Kidney tubule cell (primary cell): ENCODE measurements around the gene UBQLN2.
"Not testable (repeated sequence)": the region's sequence is repeated elsewhere in the genome, so short reads cannot be mapped to it uniquely, and the experiment has no call there.

Experiments used
- DNase-seq: peaks from one replicate; pipeline ENCODE4 v3.0.0-alpha.2; 2018; ENCODE audit warnings: low spot score

The UBQLN2 gene

DNA sequence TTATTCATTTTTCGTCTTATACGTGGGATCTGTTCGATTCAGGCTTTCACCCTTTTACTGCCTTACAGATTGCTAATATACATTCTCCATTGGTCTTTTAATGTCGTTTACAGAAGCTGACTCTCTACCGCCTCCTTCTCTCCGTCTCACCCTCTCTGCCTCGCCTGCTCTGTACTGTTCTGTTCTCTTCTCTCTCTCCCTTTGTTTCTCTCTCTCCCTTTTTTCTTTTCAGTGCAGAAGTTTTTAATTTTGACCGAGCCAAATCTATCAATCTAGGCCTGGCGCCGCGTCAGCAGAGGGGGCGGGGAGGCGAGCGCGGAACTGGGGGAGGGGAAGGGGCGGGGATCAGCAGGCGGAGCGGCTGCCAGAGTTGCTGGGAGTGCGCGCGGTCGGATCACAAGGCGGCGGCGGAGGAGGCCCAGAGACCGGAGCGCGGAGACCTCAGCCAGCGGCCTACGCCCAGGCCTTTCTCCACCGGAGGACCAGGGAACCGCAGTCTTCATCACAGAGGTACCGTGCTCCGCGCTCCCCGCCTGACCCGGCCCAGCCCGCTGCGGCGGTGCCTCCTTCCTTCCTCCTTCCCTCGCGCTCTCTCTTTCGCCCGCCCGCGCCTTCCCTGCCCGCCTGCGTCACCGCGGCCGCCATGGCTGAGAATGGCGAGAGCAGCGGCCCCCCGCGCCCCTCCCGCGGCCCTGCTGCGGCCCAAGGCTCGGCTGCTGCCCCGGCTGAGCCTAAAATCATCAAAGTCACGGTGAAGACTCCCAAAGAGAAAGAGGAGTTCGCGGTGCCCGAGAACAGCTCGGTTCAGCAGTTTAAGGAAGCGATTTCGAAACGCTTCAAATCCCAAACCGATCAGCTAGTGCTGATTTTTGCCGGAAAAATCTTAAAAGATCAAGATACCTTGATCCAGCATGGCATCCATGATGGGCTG, at the start of gene UBQLN2:
UBQLN2 (plus strand) TSS at position 397 of the 931 bp plus-strand sequence; CDS start at position 644, 247 bp downstream.
- peak; percentile 74 for DNase-seq

DNA sequence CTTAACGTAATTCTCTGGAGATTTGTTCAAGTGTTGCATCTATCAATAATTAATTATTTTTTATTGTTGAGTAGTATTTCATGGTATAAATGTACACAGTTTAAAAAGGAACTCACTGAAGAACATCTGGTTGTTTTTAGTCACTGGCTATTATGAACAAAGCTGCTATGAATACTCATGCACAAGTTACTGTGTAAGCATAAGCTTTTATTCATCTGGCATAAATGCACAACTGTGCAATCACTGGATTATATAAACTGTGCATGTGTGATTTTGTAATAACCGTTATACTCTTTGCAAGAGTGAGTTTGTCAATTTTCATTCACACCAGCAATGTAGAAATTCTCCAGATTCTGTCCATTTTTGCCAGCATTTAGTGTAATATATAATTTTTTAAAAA, 43.8 kb upstream of the UBQLN2 start:
- no peak for DNase-seq

DNA sequence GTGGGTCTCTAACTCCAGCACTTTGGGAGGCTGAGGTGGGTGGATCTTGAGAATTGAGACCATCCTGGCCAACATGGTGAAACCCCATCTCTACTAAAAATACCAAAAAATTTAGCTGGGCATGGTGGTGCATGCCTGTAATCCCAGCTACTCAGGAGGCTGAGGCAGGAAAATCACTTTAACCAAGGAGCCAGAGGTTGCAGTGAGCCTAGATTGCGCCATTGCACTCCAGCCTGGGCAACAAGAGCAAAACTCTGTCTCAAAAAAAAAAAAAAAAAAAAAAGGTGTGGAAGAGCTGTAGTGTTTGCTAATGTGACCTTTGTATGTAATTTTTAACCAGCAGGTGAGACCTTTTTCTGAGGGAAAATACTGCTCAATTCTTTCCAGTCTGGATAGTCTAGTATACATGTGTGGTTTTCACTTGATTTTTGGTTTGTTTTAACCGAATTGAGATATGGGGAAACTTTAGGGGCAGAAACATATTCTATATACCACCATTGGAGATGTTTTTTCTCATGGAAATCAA, 33.9 kb upstream of the UBQLN2 start:
- DNase-seq = not testable (repeated sequence)

DNA sequence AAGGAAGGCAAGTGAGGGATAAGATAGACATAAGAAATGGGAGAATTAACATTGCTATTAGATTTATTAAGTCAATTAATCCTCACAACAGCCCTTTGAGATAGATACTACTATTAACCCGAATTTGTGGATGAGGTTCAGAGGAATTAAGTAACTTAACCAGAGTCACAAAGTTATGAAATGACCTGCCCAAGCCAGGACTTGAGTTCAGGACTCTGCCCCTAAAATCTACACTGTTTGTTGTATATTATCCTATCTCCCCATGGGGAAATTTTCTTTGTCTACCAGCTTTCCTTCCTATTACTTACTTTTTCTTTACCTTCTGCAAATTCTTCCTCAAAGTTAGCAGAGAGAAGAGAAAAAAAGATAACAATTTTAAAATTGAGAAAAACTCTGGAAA, 33.4 kb upstream of the UBQLN2 start:
- DNase-seq = no peak

DNA sequence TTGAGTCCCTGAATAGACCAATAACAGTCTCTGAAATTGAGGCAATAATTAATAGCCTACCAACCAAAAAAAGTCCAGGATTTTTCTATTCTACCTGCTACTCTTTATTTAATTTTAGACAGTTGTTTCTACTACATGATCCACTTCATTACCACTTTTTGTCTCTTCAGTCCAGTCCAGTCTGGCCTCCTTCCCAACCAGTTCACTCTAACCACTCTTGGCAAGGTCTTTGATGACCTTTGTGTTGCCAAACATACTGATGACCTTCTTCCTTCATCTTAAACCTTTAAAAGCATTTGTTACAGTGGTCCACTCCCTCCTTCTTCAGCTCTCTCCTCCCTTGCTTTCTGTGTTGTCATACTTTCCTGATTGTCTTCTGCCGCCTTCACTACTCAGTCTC, 12.8 kb upstream of the UBQLN2 start:
- DNase-seq = no peak

DNA sequence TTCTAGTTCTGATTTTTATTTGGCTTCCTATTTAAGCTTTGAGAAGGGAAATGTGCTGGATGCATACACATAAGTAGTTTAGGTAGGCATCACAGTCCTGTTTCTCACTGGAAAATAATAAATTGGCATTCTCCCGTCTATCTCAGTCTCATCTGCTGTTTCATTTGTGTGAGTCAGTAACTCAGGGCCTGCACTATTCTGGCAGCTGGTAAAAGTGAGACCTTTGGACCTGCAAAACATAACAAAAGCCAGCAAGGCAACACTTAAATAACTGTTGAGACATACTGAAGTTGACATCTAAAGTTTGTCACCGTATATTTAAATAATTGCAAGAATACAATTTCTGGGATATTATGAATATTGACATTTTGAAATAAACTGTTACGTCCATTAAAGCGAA, 8.6 kb upstream of the UBQLN2 start:
- no peak for DNase-seq

DNA sequence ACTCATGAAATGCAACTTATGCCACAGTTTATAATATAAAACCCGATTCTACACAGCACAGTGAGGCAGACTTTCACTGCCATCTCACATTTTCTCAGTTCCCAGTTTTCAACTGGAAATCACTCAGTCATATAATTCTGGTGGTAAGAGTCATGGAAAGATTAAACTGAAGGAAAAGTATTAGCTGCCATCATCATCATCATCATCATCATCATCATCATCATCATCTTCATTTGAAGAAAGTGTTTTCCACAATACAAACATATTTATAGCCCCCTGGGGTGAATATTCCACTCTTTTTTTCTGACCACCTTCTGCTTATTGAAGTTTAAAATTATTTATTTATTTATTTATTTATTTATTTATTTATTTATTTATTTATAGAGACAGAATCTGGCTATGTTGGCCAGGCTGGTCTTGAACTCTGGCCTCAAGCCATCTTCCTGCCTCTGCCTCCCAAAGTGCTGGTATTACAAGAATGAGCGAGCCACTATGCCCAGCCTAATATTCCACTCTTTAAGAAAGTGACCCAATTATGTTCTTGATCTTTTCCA, 6.0 kb upstream of the UBQLN2 start:
- no peak for DNase-seq

DNA sequence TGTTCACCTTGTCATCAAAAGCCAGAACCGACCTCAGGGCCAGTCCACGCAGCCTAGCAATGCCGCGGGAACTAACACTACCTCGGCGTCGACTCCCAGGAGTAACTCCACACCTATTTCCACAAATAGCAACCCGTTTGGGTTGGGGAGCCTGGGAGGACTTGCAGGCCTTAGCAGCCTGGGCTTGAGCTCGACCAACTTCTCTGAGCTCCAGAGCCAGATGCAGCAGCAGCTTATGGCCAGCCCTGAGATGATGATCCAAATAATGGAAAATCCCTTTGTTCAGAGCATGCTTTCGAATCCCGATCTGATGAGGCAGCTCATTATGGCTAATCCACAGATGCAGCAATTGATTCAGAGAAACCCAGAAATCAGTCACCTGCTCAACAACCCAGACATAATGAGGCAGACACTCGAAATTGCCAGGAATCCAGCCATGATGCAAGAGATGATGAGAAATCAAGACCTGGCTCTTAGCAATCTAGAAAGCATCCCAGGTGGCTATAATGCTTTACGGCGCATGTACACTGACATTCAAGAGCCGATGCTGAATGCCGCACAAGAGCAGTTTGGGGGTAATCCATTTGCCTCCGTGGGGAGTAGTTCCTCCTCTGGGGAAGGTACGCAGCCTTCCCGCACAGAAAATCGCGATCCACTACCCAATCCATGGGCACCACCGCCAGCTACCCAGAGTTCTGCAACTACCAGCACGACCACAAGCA, 898 bp downstream of the UBQLN2 start:
- peak; percentile 85 for DNase-seq

DNA sequence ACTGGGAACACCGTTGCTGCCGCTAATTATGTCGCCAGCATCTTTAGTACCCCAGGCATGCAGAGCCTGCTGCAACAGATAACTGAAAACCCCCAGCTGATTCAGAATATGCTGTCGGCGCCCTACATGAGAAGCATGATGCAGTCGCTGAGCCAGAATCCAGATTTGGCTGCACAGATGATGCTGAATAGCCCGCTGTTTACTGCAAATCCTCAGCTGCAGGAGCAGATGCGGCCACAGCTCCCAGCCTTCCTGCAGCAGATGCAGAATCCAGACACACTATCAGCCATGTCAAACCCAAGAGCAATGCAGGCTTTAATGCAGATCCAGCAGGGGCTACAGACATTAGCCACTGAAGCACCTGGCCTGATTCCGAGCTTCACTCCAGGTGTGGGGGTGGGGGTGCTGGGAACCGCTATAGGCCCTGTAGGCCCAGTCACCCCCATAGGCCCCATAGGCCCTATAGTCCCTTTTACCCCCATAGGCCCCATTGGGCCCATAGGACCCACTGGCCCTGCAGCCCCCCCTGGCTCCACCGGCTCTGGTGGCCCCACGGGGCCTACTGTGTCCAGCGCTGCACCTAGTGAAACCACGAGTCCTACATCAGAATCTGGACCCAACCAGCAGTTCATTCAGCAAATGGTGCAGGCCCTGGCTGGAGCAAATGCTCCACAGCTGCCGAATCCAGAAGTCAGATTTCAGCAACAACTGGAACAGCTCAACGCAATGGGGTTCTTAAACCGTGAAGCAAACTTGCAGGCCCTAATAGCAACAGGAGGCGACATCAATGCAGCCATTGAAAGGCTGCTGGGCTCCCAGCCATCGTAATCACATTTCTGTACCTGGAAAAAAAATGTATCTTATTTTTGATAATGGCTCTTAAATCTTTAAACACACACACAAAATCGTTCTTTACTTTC, 1.8 kb downstream of the UBQLN2 start:
- DNase-seq = no peak

DNA sequence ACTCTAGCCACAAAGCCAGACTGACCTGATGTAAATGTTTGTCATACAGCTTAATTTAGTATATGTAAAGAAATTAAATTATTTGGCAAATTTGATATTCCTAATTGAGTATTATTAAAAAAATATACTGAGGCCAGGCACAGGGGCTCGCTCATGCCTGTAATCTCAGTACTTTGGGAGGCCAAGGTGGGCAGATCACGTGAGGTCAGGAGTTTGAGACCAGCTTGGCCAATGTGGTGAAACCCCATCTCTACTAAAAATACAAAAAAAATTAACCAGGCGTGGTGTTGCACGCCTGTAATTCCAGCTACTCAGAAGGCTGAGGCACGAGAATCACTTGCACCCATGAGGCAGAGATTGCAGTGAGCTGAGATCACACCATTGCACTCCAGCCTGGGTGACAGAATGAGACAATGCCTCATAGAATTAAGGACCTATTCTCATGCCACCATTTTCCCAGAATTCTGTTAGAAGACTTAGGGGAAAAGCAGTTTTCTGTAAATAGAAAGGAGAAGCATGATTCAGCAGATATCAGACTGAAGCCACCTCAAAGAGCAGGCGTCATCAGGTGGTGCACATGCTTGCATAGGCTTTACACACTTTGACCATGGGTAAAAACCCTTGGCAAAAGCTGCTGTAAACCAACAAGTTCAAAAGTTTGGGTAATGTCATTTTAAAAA, 6.1 kb downstream of the UBQLN2 start:
- DNase-seq = peak; percentile 44

DNA sequence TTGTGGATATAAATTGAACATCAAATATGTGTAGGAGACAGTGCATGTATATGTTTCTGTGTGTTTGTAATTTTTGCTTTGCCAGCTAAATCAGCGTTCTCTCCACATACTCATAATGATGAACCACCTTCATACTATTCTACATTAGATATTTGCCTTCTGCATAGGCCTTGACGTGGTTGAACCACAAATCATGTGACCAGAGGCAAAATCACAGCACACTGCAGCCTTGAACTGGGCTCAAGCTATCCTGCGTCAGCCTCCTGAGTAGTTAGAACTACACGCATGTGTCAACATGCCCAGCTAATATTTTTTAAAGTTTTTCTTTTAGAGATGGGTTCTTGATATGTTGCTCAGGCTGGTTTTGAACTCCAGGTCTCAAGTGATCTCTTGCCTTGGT, 9.5 kb downstream of the UBQLN2 start:
- DNase-seq = no peak

DNA sequence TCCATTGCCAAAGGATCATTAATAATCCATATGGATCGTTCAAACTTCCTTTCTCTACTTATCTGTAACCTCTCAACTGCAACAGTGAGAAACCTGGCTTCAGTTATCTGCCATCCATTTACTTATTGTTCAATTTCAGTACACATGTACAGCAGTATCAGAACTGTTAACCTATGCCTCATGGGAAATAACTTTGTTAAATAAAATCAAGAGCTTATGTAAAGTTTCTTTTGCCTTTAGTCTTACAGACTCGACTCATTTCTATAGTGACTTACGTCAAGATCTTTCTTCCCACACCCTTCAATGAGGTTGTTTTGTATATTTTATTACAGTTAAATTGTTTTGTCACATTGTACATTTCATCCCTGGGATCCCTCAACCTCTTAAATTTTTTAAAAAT, 11.4 kb downstream of the UBQLN2 start:
- DNase-seq = no peak

DNA sequence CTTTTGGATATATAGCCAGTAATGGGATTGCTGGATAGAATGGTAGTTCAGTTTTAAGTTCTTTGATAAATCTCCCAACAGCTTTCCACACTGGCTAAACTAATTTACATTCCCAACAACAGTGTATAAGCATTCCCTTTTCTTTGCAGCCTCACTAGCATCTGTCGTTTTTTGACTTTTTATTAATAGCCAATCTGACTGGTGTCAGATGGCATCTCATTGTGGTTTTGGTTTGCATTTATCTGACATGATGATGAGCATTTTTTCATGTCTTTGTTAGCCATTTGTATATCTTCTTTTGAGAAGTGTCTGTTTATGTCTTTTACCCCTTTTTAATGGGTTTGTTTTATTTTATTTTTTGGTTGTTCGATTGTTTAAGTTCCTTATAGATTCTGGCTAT, 13.3 kb downstream of the UBQLN2 start:
- DNase-seq = no peak

DNA sequence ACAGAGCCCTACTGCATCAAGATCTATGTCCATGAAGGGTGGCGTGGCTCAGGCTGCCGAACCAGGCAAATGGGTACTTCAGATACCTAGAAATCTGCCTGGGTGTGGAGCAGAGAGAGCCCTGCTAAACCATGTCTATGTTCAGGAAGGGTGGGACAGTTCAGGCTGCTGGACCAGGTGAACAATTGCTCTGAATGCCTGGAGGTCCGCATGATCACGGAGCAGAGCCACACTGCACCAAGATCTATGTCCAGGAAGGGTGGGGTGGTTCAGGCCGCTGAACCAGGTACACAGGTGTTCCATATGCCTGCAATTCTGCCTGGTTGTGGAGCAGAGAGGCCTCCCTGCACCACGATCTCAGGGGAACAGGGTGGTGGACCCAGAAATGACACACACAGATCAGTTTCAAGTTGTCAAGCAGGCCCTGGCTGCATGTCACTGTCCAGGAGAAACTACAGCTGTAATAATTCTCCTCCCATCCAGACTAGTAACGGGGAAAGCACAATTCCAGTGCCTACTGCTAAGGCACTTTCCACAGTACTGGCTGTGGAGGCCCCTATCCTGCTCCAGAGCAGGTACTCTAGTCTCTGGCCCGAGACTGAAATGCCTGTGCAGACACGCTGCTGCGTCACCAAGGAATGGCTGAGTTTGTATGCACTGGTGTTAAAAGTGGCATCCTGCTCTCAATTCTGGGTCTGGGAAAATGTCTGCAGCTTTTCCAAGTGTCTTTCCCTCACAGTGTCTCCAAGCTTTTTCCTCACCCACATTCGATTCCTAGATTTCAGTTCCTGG, 25.2 kb downstream of the UBQLN2 start:
- DNase-seq = no peak

DNA sequence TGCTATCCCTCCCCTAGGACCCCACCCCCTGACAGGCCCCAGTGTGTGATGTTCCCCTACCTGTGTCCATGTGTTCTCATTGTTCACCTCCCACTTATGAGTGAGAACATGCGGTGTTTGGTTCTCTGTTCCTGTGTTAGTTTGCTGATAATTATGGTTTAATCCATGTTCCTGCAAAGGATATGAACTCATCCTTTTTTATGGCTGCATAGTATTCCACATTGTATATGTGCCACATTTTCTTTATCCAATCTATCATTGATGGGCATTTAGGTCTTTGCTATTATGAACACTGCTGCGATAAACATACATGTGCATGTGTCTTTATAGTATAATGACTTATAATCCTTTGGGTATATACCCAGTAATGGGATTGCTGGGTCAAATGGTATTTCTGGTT, 28.4 kb downstream of the UBQLN2 start:
- not testable (repeated sequence) for DNase-seq

DNA sequence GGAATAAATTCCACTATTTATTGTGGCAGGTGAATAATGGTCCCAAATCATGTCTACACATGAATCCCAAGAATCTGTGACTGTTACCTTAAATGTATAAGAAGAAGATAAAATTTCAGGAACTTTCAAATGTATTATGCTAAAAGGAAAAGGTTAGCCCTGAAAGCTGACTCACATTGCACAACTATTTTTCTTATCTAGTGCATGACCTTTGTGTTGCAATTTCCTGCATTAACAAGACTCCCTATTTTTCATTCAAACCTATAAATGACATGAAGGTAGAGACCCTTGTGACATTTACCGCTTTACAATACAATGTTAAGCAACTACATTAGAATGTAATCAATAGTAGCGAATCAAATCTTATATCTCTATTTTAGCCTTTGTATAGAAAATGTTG, 36.7 kb downstream of the UBQLN2 start:
- no peak for DNase-seq

DNA sequence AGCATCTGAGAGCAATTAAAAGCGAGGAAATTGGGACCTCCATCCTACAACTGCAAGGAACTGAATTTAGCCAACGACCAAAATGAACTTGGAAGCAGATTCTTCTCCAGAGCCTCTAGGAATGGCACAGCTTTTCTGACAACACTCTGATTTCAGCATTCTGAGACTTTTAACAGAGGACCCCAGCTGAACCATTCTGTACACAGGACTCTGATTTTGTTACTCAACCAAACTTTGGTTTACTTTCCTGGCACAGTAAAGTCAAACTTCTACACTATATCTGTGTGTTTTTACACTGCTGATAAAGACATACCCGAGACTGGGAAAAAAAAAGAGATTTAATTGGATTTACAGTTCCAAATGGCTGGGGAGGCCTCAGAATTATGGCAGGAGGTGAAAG, 37.6 kb downstream of the UBQLN2 start:
- no peak for DNase-seq

DNA sequence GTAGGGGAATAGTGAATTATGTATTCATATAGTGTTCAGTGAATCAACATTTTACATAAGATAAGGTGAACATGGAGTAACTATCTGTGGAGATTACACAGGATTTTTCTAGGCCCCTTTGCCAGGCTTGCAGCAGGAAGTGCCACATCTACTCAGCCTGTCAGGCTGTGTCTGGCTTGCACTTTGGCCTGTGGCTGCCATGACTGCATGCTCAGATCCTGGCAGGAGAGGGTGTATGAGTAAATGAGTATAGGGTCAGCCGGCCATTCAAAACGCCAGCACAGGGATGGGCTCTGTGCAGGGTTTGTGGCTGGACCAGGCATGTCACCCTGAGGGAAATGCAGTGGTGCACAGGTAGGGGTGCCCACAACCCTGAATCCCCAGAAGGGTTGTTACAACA, 51.9 kb downstream of the UBQLN2 start:
- no peak for DNase-seq
